ENCODE data around the gene AKR1A1.
A peak's percentile ranks its signal among the peaks of the same experiment; 100 is the strongest.
"Not testable (repeated sequence)": the region's sequence is repeated elsewhere in the genome, so short reads cannot be mapped to it uniquely, and the experiment has no call there.

Gene AKR1A1

DNA sequence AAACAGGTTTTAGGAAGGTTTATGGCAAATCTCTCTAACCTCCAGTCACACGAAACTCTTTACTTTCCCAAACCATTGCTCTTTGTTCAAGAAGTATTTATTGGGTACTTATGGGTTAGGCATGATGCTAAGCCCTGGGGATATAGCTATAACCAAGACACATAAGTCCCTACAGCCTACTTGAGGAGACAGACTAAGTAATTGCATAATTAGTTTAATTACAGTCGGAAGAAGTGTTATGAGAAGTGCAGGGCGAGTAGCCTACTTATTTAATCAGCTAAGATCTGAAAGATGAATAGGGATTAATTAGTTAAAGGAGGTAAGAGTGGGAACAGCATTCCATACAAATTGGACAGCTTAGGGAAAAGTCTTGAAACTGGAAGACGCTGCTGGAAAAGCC is 20.0 kb downstream of the AKR1A1 start:
- DNase-seq, result no peak

DNA sequence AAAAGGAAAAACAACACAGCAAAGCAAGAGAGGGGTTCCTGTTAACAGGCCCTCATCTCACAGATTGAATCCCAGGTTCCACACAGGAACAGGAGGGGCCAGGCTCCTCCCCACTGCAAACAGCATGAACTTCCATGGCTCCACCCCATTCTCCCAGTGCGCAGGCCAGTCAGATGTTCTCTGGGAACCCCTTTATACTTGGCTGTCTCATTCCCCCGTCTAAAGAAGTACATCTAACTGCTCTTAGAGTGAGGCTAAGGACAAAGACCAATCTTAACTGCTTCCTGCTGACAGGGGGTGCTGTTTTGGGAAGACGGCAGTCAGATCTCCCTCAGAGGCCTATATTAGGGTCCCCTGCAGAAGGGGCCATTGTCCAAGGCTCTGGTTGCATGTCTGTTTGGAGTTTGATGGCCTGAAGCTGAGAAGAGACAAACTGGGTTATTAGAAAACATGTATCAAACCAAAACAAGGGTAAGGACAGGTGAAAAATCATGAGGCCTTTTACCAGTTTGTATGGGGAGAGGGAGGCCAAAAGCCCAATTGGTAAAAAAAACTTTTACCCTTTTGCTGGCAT is 22.7 kb downstream of the AKR1A1 start:
- no peak for DNase-seq

DNA sequence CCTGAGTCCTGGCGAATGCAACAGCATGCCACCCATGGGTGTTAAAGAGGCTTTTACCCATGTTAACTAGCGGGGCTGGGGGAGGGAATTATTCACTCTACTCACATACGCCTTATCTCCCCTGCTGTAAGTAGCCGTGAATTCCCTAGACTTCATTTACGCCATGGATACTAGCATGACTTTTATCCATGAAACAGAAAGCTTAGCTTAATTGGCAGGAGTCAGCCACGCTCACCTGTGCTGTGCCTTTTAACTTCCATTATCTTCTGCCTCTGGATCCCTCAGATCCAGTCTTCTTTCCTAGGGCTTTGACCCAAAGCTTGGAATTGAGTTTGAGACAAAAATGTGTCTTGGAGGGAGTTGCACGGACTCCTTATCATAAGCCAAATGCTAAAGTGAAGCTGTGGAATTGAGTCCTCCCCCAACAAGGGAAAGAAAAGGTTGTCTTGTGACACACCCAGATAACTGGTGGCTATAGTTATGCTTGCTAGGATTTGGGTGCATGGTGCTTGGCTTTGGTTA is 23.5 kb downstream of the AKR1A1 start:
- no peak for DNase-seq

DNA sequence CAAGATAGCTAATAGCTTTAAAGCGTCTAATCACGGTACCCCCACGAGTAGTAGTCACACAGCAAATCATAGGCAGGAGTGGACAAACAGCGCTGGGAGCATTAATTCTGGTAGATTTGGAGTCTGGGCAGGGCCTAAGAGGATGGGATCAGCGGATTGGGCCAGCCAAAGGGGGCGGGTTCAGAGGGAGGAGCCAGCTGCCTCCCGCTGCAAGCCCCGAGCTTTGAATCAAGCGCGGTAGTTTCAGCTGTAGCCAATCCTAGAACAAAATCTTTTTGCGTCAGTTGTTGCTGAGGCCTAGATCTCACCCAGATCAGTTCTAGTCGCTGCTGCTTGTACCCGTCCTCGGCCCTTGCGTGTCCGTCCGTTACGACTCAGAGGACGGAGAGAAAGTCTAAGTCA is 32.6 kb downstream of the AKR1A1 start:
- peak; percentile 96 for DNase-seq

DNA sequence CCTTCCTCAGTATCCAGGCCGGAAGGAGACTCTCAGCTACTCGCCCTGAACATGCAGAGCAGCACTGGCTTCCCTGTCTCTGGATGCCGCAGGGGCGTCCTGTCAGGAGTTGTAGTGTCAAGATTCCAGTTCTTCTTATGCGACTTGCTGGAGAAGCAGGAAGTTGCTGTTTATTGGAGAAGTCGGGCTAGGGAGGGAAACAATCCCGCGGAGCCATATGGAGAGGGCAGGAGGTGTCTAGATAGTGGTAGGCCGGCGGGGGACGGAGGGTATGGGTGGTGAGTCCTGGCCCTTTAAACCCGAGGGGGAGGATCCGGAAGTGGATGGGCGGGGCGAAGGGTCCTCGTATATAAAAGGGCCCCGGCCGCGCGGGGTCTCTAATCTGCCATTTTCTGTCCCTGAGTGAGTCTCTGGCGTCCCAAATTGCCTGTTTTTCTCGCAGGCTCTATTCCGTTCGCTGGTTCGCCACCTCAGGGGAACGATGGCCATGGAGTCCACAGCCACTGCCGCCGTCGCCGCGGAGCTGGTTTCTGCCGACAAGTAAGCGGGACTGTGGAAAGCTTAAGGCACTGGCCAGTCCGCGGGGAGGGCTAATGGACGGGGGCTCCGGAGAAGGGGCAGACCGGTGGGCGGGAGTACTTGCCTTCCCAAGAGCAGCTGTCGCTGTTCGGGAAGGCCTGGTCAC is 33.2 kb downstream of the AKR1A1 start, which contains the start of gene NASP:
NASP (plus strand) TSS at position 376 of the 685 bp plus-strand sequence; CDS start at position 482, 106 bp downstream.
- DNase-seq, result peak; percentile 94

DNA sequence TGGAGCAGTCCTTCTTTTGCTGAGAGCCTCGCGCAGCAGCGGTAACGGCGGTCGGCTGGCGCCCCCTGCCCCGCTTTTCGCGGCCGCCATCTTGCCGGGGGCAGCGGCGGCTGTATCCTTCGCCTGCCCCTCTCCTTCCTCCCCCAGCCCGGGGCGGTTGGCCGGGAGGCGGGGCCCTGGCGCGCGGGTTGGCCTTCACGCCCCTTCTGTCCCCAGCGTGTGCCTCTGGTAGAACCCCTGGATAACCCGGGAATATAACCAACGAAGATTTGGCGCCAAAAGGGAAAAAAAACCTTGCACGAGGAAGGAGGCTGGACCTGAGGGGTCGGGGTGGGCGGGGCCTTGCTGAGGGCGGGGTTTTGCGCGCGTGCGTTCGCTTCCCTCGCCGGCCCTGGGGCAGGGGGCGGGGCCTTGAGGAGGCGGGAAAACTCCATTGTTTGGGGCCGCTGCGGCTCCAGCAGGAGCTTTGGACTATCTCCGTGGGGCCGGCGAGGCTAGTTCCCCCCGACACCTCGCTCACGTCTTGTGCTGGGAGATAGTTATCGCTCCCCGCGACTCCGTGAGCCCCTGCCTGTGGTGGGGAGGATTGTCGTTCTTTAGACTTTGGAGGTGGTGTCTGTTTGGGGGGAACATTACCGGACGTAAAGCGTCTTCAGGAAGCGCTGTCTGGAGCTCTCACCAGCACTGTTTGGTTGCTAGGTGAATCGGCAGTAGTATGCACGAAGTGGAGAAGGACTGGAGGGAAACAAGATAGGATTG is 33.9 kb downstream of the AKR1A1 start:
- peak; percentile 87 for DNase-seq

DNA sequence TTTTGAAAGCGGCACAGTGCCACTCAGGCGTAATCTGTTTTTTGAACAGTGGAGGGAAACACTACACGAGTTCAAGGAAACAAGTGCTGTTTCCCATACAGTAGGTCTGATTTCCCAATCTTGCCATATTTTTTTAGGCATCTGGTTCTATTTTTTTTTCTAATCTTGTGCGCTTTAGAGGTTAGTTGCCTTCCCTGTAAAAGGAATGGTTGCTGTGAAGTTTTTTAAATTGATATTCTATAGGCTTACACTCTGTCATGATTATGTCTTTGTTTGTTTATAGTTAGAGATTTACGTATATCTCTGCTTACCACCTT is 34.4 kb downstream of the AKR1A1 start:
- no peak for DNase-seq

DNA sequence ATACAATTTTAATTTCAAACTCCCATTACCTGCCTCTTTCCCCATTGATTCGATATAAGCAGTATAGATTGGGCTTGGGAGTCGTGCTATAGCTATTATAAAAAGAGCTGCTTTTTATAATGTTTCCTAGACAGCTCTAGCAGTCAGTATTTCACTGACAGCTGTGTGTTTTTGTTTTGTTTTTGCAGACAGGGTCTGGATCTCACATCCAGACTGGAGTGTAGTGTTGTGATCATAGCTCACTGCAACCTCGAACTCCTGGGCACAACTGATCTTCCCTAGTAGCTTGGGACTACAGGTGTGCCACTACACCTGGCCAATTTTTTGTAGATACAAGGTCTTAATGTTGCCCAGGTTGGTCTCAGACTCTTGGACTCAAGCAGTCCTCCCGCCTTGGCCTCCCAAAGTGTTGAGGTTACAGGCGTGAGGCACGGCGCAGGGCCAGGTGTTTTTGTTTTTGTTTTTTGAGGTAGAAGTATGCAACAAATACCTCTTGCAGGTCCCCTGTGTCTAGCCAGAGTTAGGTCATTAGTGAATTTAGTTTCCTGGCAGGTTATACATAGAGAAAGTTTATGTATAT is 35.0 kb downstream of the AKR1A1 start:
- no peak for DNase-seq

DNA sequence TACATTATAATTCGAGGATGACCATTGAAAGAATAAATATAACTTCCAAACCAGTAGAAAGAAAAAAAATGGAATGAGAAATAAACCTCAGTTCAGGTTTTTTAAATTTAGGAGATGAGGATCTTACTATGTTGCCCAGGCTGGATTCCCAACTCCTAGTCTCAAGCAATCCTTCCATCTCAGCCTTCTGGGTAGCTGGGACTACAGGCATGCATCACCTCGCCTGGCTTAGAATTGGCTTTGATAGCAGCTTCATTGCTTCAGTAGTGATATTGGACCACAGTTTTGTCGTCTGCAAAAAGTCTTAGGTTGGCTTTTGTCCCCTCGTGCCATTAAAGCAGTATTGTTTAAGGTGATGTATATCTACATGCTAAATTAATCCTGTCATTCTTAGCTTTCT is 36.1 kb downstream of the AKR1A1 start:
- no peak for DNase-seq

DNA sequence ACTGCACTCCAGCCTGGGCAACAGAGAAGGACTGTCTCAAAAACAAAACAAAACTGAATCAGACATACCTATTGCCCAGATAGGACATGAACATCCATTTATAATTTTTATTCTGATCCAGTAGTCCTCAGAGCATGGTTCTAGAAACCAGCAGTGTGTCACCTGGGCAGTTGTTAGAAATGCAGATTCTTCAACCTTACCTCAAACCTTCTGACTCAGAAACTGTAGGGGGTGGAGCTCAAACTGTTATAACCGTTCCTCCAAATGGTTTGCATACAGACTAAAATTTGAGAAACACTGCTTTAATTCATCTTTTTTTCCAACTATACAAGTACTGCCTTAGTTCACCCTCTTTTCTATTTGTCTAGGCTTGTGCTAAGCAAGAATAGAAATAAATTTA is 39.2 kb downstream of the AKR1A1 start:
- no peak for DNase-seq

DNA sequence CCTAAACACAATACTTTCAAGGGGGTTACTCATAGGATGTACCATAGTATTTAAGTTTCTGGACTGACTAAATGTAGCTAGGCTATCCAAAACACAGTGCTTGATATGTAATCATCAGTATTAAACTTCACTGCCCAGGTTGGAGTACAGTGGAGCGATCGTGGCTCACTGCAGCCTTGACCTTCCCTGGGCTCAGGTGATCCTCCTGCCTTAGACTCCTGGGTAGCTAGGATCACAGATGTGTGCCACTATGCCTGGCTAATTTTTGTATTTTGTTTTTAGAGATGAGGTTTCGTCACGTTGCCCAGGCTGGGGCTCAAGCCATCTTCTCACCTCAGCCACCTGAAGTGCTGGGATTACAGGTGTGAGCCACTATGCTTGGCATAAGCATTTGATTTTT is 43.8 kb downstream of the AKR1A1 start:
- no peak for DNase-seq

DNA sequence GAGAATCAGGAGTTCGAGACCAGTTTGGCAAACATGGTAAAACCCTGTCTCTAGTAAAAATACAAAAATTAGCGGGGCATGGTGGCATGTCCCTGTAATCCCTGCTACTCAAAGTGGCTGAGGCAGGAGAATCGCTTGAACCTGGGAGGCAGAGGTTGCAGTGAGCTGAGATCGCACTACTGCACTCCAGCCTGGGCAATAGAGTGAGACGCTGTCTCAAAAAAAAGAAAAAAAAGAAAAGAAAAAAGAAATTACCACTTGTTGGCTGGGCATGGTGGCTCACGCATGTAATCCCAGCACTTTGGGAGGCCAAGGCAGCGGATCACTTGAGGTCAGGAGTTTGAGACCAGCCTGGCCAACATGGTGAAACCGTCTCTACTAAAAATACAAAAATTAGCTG is 46.1 kb downstream of the AKR1A1 start:
- DNase-seq, result not testable (repeated sequence)

DNA sequence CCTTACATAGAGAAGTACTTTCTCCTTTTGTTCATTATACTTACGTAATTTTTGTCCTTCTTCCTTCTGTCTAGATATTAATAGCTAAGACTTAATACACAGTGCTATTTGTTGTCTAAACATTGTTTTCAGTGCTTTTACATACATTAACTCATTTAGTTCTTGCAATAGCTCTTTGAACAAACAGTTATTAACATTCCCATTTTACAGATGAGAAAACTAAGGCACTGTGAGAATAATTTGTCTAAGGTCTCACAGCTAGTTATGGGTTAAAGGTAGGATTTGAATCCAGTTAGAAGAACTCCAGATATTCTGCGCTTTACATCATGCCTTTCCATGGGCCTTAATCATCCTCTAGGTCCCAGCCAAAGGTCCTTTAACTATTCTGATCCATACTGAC is 53.6 kb downstream of the AKR1A1 start:
- DNase-seq, result no peak

DNA sequence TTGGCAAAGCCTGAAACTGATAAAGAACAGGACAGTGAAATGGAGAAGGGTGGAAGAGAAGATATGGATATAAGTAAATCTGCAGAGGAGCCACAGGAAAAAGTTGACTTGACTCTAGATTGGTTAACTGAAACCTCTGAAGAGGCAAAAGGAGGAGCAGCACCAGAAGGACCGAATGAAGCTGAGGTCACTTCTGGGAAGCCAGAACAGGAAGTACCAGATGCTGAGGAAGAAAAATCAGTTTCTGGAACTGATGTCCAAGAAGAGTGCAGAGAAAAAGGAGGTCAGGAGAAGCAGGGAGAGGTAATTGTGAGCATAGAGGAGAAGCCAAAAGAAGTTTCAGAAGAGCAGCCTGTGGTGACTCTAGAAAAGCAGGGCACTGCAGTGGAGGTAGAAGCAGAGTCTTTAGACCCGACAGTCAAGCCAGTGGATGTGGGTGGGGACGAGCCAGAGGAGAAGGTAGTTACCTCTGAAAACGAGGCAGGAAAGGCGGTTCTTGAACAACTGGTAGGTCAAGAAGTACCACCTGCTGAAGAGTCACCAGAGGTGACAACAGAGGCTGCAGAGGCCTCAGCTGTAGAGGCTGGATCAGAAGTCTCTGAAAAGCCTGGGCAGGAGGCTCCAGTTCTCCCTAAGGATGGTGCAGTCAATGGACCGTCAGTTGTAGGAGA is 56.9 kb downstream of the AKR1A1 start:
- no peak for DNase-seq

DNA sequence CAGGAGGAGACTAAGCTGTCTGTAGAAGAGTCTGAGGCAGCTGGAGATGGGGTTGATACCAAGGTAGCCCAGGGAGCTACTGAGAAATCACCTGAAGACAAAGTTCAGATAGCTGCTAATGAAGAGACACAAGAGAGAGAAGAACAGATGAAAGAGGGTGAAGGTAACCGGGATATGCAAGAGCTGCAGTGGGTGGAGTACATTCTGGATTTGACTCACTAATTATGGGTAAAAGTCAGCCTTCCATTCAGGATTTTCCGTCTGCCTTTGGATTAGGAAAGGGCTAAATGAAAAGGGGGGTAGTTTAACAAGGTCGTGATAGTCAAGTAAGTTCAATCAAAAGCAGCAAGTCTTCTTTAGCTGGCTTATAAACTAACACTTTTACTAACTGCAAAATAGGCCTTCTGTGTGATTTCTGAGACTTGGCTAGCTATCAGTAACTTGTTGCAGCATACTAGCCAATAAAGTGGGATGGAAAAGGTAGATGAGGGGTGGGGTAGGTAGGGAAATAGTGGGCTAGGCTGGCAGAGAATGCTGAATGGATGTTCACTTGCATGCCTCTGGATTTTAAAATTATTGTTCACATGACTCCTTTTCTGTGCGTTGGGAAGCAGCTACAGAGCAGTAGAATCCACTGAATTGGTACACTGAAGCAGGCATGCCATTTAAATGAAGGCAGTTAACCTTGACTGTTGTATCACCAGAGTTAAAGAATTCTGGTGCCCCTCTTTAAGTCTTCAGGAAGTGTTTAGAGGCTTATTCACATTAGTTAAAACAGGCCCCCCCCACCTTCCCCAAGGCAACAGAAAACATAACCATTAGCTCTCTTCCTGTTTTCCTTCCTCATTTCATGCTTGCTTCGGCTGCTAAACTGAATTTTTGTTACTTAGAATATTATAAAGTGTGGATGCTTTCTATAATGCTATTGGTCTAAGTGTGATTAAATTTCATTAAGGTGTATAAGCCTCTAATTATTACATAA is 57.8 kb downstream of the AKR1A1 start:
- no peak for DNase-seq

DNA sequence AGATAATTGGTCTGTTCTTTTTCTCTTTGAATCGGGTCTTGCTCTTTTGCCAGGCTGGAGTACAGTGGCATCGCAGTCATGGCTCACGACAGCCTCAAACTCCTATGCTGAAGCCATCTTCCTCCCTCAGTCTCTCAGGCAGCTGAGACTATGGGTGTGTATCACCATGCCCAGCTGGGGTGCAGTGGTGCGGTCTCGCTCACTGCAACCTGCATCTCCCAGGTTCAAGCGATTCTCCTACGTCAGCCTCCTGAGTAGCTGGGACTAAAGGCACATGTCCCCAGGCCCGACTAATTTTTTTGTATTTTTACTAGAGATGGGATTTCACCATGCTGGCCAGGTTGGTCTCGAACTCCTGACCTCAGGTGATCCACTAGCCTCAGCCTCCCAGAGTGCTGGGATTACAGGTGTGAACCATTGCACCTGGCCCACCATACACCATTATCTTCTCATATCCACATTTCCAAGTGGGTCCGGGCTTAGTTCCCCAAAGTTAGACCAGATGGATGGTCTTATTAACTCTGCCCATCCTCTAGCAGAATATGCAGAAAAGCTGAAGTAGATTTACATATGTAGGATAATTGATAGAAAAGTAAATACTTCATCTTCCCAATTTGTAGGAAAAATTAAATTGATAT is 60.1 kb downstream of the AKR1A1 start:
- DNase-seq, result no peak

DNA sequence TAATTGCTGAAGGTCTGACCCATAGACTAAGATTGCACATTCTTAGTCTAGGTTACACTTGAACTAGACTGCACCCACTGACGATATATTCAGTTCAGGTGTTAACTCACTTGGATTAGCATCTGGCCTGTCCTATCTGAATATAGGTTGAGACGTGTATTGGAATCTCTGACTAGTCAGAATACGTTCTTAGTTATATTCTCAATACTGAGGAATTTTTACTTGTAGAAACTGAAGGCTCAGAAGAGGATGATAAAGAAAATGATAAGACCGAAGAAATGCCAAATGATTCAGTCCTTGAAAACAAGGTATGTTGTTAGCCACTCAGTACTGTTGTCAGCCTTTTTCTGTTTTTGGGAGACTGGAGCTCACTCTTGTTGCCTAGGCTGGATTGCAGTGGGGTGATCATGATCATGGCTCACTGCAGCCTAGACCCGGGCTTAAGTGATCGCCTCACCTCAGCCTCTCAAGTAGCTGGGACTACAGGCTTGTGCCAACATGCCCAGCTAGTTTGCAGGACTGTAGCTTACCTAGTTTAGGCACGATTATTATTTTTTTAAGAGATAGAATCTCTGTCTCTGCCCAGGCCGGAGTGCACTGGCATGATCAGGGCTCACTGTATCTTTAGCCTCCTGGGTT is 62.4 kb downstream of the AKR1A1 start:
- DNase-seq, result no peak

DNA sequence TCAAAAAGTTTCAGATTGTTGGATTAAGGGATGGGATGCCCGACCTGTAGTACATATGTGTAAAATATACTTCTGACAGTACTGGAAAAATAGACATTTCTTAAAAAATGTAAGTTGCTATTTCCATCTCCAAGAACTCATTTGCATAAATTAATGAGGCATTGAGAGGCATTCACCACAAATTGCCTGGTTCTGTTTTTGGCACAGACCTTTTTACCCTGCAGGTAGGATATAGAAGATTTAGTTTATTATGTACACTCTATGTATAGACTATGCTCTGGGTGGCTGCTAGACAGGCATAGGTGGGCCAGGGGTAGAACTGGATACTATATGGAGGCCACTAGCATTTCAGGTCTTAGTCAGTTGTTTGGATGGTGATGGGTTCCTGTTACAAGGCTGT is 65.3 kb downstream of the AKR1A1 start:
- DNase-seq, result no peak

DNA sequence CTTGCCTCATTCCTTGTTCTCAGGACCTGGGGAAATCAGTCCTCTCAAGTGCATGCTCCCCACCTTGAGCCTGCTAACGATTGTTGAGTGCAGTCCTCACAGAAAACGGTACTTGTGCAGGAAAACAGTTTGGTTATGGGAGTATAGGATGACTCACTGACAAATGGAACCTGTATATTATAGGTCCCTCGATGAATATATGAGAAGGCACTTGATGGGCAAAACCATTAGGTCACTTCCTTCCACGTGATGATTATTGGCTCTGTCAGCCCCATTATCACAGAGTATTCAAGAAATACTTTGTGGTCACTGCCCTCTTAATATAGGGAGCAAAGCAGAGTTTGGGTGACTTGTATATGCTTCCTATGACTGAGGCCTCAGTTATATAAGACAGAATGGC is 67.0 kb downstream of the AKR1A1 start:
- DNase-seq, result no peak

DNA sequence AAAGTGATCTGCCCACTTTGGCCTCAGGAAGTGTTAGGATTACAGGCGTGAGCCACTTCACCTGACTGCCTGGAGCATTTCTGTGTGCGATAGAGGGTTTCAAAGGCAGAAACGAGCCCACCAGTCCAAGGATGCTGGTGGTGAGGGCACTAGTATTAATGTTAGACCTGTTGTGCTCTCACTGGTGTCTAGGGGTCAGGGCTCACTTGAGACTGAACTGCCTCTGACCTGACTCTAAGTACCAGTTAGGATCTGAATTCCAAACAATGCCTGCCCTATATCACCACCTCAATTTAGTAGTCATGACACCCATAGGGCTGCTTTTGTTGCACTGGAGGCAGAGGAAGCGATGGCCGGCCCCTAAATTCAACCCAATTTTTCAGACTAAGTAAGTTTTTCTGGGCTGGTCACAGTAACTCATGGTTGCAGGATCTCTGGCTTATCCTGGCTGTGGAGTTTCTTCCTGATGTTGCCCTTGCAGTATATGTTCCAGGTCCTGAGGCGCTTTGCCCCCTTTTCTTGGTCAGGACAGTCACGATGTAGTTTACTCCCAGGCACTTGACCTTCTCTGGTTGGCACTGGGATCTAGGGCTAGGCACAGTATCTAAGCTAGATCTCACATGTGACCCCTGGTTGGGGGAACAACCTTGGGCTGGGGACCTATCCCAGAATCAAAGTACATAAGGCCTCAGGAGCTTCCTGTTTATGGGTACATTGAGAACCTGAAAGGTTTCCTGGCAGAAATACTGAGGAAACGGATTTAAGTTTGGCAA is 68.7 kb downstream of the AKR1A1 start:
- DNase-seq, result no peak

All from activated naive CD4-positive, alpha-beta T cell treated with Interleukin-2 at 50 U/mL for 16 hours (primary cell).